AG09309 (cell line): ENCODE data around the gene UBR7.
"Not testable (repeated sequence)": the region's sequence is repeated elsewhere in the genome, so short reads cannot be mapped to it uniquely, and the experiment has no call there.

Source experiments
- DNase-seq: peaks from one replicate; pipeline ENCODE4 v3.0.0-alpha.2; 2010; ENCODE audit warnings: low read depth
- H3K4me3 ChIP-seq: 2 replicates; pipeline ENCODE4 v1.5.1; 2011; ENCODE audit warnings: mild to moderate bottlenecking, low read depth, low read length, moderate library complexity; ENCODE audit not compliant: control insufficient read depth
- CTCF ChIP-seq: IDR thresholded peaks from 2 replicates; pipeline ENCODE4 v1.5.1; 2011; ENCODE audit warnings: mild to moderate bottlenecking, low read depth, low read length, inconsistent platforms; ENCODE audit not compliant: insufficient read depth, control insufficient read depth; ENCODE audit errors: missing control alignments

Gene UBR7

GRCh38 chr14:93223565-93223964 is 16.5 kb downstream of the UBR7 start:
- TF ChIP-seq CTCF = no peak
- no peak overlapping the region for H3K4me3 ChIP-seq
- DNase-seq = no peak

GRCh38 chr14:93228550-93228949 is 21.5 kb downstream of the UBR7 start:
- TF ChIP-seq CTCF = no peak
- no peak overlapping the region for H3K4me3 ChIP-seq
- DNase-seq = no peak

GRCh38 chr14:93230539-93230938 is 23.5 kb downstream of the UBR7 start:
- no peak for TF ChIP-seq CTCF
- DNase-seq = no peak

GRCh38 chr14:93231129-93231979 is 24.3 kb downstream of the UBR7 start:
- no peak for TF ChIP-seq CTCF
- DNase-seq = no peak
- H3K4me3 ChIP-seq = peak overlapping the region; percentile 54

More at GRCh38 chr14:93230539-93230938, 23.5 kb downstream of the UBR7 start:
- no peak overlapping the region for H3K4me3 ChIP-seq

- peak overlapping the region; percentile 54; the same call in 1 of the 2 replicates for H3K4me3 ChIP-seq
- no peak for DNase-seq
- no peak for TF ChIP-seq CTCF
Observed at GRCh38 chr14:93232159-93232558, 25.1 kb downstream of the UBR7 start.

- DNase-seq, H3K4me3 ChIP-seq: not testable (repeated sequence)
Observed at GRCh38 chr14:93233078-93233477, 26.0 kb downstream of the UBR7 start.

- no peak for TF ChIP-seq CTCF
- peak; percentile 70 for DNase-seq
- H3K4me3 ChIP-seq = no peak overlapping the region
Observed at GRCh38 chr14:93234798-93235197, 27.7 kb downstream of the UBR7 start.
